ENCODE measurements around the gene OR5B21.

Gene OR5B21

GRCh38 chr11:58508005-58508404, at the start of gene OR5B21:
Gene OR5B21 (minus strand): TSS chr11:58508105. CDS start chr11:58508105, 0 bp downstream.
- DNase-seq (ENCODE audit: low spot score) = no peak

GRCh38 chr11:58549644-58550043, 41.7 kb upstream of the OR5B21 start:
- DNase-seq (ENCODE audit: low spot score) = no peak

- no peak for DNase-seq (ENCODE audit: low spot score)
Observed at GRCh38 chr11:58546841-58547240, 38.9 kb upstream of the OR5B21 start.

GRCh38 chr11:58531865-58532341, 24.0 kb upstream of the OR5B21 start:
- no peak for DNase-seq (ENCODE audit: low spot score)

GRCh38 chr11:58530236-58530635, 22.3 kb upstream of the OR5B21 start:
- DNase-seq (ENCODE audit: low spot score) = no peak

- no peak for DNase-seq (ENCODE audit: low spot score)
Observed at GRCh38 chr11:58527429-58527828, 19.5 kb upstream of the OR5B21 start.

- no peak for DNase-seq (ENCODE audit: low spot score)
Observed at GRCh38 chr11:58526721-58527120, 18.8 kb upstream of the OR5B21 start.

- no peak for DNase-seq (ENCODE audit: low spot score)
Observed at GRCh38 chr11:58525037-58525614, 17.2 kb upstream of the OR5B21 start.

- peak; percentile 76 for DNase-seq (ENCODE audit: low spot score)
Observed at GRCh38 chr11:58524232-58525036, 16.5 kb upstream of the OR5B21 start.

- peak; percentile 66 for DNase-seq (ENCODE audit: low spot score)
Observed at GRCh38 chr11:58513747-58514367, 6.0 kb upstream of the OR5B21 start.

GRCh38 chr11:58511636-58512035, 3.7 kb upstream of the OR5B21 start:
- no peak for DNase-seq (ENCODE audit: low spot score)

- DNase-seq (ENCODE audit: low spot score) = no peak
Observed at GRCh38 chr11:58509748-58510147, 1.8 kb upstream of the OR5B21 start.

- no peak for DNase-seq (ENCODE audit: low spot score)
Observed at GRCh38 chr11:58508814-58509213, 909 bp upstream of the OR5B21 start.

- DNase-seq (ENCODE audit: low spot score) = no peak
Observed at GRCh38 chr11:58507355-58507754, 550 bp downstream of the OR5B21 start.

- DNase-seq (ENCODE audit: low spot score) = no peak
Observed at GRCh38 chr11:58506935-58507334, 970 bp downstream of the OR5B21 start.

- DNase-seq (ENCODE audit: low spot score) = no peak
Observed at GRCh38 chr11:58505849-58506248, 2.1 kb downstream of the OR5B21 start.

GRCh38 chr11:58504232-58504631, 3.7 kb downstream of the OR5B21 start:
- no peak for DNase-seq (ENCODE audit: low spot score)

GRCh38 chr11:58503361-58503856, 4.5 kb downstream of the OR5B21 start:
- no peak for DNase-seq (ENCODE audit: low spot score)

- DNase-seq (ENCODE audit: low spot score) = no peak
Observed at GRCh38 chr11:58502004-58502403, 5.9 kb downstream of the OR5B21 start.

GRCh38 chr11:58498464-58498863, 9.4 kb downstream of the OR5B21 start:
- no peak for DNase-seq (ENCODE audit: low spot score)

GRCh38 chr11:58497951-58498350, 10.0 kb downstream of the OR5B21 start:
- DNase-seq (ENCODE audit: low spot score) = no peak

- peak; percentile 68 for DNase-seq (ENCODE audit: low spot score)
Observed at GRCh38 chr11:58495906-58496305, 12.0 kb downstream of the OR5B21 start.

GRCh38 chr11:58494101-58494500, 13.8 kb downstream of the OR5B21 start:
- DNase-seq (ENCODE audit: low spot score) = no peak
